NK-92 treated with Interleukin-12 subunit alpha and Interleukin-12 subunit beta, amount 100 ng/mL, for 24 hours (cell line): ENCODE data around the gene MT1G.
A peak's percentile ranks its signal among the peaks of the same experiment; 100 is the strongest.
"Not testable (repeated sequence)": the region's sequence is repeated elsewhere in the genome, so short reads cannot be mapped to it uniquely, and the experiment has no call there.

Experiments used
- DNase-seq: peaks from one replicate; lab custom pipeline; 2025; lab: John Stamatoyannopoulos, UW

The MT1G gene

DNA sequence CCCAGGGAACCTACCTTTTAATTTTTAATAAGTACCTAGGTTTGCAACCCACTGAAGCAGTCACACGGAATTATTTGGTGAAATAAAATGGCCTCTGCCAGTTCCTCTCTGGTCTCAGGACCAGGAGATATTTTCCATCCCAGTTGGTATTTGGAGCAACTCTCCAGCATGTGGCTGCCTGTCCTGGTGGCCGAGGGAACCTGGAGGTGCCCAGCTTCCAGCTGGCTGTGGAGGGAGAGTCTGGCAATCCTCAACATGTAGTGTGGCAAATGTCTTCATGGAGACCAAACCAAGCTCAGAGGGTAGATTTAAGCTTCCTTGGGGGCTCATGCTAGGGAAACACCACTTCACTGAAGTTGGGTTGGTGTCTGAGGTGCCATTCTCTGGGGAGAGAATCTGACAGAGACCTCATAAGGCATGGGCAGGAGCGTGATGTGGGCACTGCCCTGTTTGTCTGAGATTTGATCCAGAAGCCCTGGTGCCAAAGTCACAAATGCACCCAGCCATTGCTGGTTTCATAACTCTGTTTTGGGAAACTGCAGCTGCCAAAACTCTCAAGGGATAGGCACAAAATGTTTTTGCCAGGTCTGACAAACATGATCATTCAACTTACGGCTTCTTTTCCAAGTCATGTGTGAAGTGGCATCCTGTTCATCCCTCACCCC, 17.2 kb upstream of the MT1G start:
- no peak for DNase-seq

DNA sequence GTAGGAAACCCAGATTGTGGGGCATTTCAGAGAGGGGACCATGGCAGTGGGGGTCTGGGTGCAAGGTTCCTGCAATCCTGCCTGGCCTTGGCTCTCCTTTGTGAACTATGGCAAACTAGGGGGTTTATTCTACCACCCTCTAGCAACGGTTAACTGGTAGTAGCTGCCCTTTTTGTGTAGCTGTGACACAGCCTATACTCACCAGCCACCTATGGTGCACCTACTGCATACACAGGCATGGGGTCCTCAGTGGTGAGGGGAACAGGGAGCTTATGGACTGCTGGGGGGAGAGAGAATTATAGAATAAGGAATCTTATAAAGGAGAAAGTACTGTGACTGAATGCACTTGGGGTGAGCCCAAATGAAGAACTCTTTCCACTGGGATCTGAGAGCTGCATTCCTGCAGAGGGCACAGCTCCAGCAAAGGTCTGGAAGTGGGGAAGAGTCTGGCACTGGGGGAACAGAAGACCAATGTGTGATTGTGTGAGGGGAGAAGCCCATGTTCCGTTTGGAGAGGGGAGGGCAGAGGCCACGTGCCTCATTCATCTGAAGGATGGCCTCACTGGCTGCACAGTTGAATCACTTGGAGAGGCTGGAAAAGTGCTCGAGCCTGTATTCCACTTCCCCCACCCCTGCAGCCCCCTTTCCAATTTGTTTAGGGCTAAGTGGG, 16.5 kb upstream of the MT1G start:
- no peak for DNase-seq

- DNase-seq, result no peak
These were observed 15.7 kb upstream of the MT1G start for GRCh38 chr16:56683424-56684172.

- no peak for DNase-seq
These were observed 15.0 kb upstream of the MT1G start for GRCh38 chr16:56682703-56683397.

- peak; percentile 83 for DNase-seq
These were observed 14.3 kb upstream of the MT1G start, which contains the start of gene MT1X for GRCh38 chr16:56681939-56682702. TSS of gene MT1X (plus strand) at chr16:56682470. CDS start at chr16:56682541, 71 bp downstream.

DNA sequence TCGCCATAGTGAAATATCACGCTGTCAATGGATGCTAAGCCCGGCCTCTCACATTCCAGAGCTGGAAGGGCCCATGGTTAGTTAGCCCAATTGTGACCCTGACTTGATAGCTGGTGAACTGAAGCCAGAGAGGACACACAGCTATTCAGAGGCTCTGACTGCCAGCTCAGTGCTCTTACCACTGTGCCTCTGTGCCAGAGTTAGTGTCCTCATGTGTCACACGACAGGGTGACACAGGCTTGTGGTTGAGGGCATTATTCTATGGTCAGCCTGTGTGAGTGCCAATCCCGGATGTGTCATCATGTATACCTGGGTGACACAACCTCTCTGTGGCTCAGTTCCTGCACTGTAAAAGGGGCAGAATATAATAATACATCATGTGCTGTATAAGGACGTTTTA, 12.0 kb upstream of the MT1G start:
- DNase-seq, result peak; percentile 58

- no peak for DNase-seq
These were observed 11.3 kb upstream of the MT1G start for GRCh38 chr16:56679078-56679730.

DNA sequence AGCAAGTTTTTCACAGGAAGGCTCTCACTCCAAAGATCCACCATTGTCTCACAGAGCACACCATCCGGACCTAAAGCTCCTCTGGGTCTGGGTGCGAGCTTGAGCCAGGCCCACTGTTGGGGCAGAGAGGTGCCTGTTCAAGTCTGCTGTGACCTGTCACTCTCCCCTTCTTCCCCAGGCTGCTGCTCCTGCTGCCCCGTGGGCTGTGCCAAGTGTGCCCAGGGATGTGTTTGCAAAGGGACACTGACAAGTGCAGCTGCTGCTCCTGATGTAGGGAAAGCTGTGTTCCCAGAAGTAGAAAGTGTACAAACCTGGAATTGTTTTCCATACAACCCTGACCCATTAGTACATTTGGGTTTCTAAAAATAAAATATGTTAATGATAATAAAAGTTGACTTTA, 9.6 kb upstream of the MT1G start:
- DNase-seq, result no peak

DNA sequence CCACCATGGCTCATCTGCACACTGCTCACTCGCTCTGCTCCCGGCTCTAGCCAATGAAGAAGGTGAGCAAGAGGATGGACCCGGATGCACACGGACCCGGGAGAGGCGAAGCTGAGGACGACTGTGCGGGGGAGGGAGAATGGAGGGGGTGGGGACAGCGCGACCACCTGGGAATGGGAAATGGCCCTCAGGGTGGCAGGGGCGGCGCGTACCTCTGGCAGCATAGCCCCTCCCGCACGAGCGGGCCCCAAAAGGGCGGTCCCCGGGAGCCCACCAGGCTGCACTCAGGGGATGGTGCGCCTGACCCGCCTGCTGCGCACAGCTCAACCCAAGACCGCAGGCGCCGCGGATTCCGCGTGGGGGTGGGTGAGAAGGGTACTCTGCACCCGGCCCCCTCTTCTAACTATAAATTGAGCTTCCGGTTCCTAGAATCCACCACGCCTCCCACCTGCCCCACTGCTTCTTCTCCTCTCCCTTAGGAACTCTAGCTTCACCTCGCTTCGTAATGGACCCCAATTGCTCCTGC, 7.9 kb upstream of the MT1G start:
- DNase-seq, result no peak

DNA sequence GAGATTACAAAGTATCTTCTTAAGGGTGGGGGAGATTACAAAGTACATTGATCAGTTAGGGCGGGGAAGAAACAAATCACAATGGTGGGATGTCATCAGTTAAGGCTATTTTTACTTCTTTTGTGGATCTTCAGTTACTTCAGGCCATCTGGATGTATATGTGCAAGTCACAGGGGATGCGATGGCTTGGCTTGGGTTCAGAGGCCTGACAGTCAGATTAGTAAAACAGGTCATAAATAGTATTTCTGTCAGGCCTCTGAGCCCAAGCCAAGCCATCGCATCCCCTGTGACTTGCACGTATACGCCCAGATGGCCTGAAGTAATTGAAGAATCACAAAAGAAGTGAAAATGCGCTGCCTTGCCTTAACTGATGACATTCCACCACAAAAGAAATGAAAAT, 6.7 kb upstream of the MT1G start:
- DNase-seq, result not testable (repeated sequence)

- DNase-seq, result no peak
These were observed 6.1 kb upstream of the MT1G start for GRCh38 chr16:56673921-56674320.

DNA sequence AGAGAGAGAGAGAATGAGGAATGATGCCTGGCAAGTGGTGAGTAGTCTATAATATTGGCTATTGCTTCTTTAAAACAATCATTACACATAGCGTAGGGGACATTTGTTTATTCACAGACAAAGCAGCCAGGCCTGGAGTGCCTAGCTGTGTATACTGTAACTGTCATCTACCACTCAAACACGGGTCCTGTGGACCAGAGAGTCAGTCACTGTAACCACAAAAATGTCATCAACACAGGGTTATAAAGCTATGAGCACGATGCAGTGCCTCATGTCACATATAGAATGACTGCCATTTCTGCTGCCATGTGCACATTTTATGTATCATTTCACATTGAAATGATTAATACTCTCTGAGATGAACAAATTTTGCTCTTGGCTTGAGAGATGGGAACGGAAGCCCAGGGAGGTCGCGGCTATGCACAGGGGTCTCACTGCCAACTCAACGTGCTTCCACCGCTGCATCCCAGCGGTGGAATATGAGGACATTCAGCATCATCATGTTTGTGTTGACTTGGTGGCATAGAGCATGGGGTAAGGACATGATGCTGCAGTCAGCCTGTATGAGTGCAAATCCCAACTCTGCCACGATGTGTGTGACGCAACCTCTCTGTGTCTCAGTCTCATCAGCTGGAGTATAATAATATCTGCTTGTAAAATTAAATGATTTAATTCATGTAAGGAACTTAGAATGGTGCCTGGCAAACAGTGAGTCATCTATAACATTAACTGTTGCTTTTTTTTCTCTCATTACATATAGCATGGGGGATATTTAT, 5.1 kb upstream of the MT1G start:
- DNase-seq, result no peak

- DNase-seq, result not testable (repeated sequence)
These were observed 4.3 kb upstream of the MT1G start for GRCh38 chr16:56672171-56672570.

GRCh38 chr16:56671691-56672090, 3.8 kb upstream of the MT1G start:
- not testable (repeated sequence) for DNase-seq

DNA sequence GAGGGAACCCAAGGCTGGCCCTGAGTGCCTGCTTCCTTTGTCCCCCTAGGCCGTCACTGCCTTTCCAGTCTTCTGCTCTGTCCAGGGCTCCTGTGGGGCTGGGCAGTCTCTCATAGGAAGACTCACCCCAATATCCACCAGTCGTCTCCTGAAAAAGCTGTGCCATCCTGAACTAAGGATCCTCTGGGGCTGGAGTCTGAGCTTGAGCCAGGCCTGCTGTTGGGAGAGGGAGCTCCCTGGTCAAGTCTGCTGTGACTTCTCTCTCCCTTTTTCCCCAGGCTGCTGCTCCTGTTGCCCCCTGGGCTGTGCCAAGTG, 2.7 kb upstream of the MT1G start:
- DNase-seq, result no peak

- DNase-seq, result no peak
These were observed 2.2 kb upstream of the MT1G start for GRCh38 chr16:56669840-56670619.

GRCh38 chr16:56669005-56669839, 1.4 kb upstream of the MT1G start, which contains the start of gene MT1H:
TSS of gene MT1H (plus strand) at chr16:56669814. CDS start at chr16:56669885, 71 bp downstream.
- no peak for DNase-seq
